GM18907 (cell line): Measurements from ENCODE around the gene MKX.
"Not testable (repeated sequence)": the region's sequence is repeated elsewhere in the genome, so short reads cannot be mapped to it uniquely, and the experiment has no call there.

Source experiments
- ATAC-seq: cut with Tn5 transposase; IDR thresholded peaks from one replicate; pipeline ENCODE4 v1.9.1; 2021; ENCODE audit warnings: mild to moderate bottlenecking, moderate library complexity; ENCODE audit not compliant: unreplicated experiment

Gene MKX

GRCh38 chr10:27696466-27696865 is 49.2 kb downstream of the MKX start:
- no peak for ATAC-seq

DNA sequence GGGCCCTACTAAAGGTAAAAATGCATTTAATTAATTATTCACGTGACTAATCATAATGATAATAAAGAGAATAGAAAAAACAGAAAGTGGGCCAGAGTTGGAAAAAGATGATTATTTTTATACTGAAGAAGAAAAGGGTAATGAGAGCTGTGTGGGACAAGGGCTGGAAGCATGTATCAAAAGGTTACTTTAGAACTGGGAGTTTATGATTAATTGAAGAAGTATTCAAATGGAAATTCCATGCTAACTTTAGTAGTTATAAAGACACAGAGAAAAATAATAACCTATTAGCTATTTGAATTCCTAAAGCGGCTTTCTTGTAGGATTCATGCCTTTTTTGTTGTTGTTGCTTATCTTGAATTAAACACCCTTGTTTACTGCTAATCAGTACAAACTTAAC is 49.9 kb downstream of the MKX start:
- no peak for ATAC-seq

GRCh38 chr10:27695088-27695487 is 50.5 kb downstream of the MKX start:
- no peak for ATAC-seq

DNA sequence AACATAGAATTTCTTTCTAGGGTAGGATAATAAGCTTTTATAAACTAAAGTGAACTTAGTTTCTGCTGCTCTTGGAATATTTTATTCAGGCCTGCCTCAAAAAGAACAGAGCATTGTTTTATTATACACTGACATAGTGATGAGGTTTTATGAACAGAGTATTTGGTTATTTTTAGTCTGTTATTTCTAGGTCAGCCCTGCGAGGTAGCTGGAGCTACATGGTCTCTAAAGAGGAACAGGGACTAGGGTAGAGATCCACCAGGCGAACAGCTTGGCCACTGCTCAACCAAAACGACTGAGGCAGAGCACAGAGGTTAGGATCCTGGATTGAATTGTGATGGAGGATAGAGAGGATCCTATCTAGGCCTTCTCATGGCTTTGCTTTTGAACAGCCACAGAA is 53.0 kb downstream of the MKX start:
- ATAC-seq: no peak

- ATAC-seq: no peak
Observed at GRCh38 chr10:27688991-27689390, 56.6 kb downstream of the MKX start.

DNA sequence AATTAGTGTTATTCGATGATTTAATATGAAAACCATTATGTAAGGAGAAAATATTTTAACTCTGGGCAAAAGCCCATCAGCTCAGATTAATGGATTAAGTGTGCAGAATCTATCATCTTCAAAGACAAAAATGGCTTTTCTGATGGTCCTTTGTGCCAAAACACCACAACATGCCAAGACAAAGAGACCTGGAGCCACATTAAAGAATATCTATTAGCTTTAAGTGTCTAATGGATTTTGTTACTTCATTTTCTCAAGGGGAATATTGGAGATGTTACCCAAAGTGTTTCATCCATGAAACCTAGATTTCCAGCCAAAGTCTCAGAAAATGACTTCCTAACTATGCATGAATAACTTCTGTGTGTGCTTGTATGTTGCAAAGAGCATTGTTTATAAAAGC is 57.3 kb downstream of the MKX start:
- no peak for ATAC-seq

DNA sequence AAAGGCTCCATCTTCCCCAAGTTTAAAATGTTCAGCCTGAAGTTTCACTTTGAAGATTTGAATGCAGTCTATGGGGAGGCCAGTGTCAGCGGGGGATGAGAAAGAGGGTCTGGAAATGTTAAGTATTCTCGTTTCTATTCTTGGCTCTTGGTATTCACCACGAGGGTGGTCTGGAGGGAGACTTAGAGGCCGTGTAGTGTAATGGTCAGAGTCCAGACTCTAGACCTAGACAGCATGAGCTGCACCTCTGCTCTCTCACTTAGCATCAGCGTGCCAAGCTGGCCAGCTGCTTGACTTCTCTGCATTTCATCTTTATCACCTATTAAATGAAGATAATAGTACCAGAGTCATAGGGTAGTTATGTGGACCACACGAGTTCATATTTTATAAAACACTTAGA is 57.9 kb downstream of the MKX start:
- no peak for ATAC-seq

DNA sequence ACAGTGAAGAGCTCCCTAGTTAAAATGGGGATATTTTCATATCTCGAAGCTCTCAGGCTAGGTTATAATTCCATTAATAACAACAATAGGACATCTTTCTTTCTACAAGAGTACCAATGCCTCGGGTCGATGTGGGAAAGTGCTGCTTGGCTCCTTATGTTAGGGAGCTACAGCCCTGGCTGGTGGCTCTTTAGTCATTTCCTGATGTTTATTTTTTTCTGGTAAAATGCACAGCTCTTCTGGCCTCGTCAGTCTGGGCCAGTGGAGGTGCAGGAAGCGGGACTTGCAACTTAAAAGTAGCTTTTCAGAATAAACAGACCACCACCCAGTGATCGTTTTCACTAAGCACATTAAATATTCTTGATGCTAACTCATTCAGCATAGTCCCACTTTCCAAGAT is 58.3 kb downstream of the MKX start:
- no peak for ATAC-seq

DNA sequence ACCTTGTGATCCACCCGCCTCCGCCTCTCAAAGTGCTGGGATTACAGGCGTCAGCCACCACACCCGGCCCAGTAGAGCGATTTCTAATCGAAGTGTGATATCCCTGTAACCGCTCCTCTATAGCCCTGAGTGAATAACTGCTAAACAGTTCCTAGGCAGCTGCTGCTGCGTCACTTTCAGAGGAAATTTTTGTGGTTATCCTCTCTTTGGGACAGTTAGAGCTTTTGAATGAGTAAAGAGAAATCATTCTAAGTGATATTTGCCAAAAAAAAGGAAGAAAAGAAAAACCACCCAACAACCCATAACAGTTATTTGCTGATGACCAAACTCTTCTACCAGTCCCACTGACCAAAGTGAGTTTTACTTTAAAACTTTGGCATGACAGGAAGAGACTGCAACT is 59.9 kb downstream of the MKX start:
- no peak for ATAC-seq

GRCh38 chr10:27683226-27683625 is 62.4 kb downstream of the MKX start:
- no peak for ATAC-seq

GRCh38 chr10:27681795-27682194 is 63.8 kb downstream of the MKX start:
- ATAC-seq: not testable (repeated sequence)

- ATAC-seq: no peak
Observed at GRCh38 chr10:27680691-27681605, 64.7 kb downstream of the MKX start.

DNA sequence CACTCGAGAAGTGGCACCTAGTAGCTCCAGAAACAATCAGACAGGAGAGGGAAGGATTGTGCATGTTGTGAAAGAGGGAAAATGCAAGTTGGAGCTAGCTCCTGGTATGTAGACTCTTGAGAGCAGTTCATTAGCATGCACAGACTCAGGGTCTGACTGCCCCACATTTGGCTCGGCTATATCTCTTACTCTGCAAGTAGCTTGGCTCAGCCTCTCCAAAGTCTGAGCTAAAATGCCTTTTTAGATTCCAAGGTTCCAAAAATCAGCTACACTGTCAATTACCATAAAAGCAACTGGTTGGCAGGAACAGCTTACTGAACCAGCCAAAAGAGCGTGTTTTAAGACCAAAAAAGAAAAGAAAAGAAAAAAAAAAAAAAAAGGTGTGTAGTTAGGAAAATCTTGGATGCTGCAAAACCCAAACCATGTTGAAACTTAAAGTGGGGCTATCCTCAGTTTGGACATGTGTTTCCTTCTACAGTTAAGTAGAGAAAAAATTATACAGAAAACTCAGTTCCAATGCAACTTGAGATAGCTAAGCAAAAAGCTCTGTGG is 65.5 kb downstream of the MKX start:
- ATAC-seq: no peak

- ATAC-seq: no peak
Observed at GRCh38 chr10:27679369-27679912, 66.2 kb downstream of the MKX start.

GRCh38 chr10:27678166-27678565 is 67.5 kb downstream of the MKX start:
- ATAC-seq: no peak

GRCh38 chr10:27673065-27673464 is 72.6 kb downstream of the MKX start:
- ATAC-seq: no peak

DNA sequence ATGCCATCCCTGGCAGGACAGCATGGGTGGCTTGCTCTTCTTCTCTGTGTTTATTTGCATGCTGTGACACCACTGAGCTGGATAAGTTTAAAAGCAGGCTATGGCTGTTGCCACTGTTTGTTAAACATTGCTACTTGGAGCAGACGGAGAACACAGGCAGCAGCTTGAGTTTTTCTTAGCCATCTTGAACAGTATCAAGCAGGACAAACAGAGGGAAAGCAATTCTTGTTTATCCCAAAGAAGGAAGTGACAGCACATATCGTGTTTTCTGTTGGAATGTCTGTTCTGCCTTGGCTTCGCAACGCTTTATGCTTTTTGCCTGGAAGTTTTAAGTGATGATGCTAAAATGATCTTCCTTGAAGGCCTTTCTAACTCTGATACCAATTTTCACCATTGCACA is 73.8 kb downstream of the MKX start:
- ATAC-seq: no peak

DNA sequence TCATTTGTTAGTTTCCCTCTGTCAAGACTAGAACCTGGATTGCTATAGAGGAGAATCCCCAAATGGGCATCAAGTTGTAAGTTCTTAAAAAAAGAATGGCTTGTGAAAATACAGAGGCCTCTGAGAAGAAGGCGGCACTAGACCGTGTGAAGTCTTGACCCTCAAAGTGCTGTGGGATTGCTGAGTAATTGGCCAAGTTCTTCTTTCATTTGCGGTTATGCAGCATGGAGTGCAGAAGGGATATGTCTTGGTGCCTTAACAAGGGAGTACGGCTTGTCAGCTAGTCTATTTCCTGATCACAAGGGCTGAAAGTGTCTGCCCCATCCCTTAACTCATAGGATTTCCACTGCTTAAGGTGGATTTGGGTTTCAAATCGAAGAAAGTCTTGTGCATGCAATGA is 81.2 kb downstream of the MKX start:
- no peak for ATAC-seq

DNA sequence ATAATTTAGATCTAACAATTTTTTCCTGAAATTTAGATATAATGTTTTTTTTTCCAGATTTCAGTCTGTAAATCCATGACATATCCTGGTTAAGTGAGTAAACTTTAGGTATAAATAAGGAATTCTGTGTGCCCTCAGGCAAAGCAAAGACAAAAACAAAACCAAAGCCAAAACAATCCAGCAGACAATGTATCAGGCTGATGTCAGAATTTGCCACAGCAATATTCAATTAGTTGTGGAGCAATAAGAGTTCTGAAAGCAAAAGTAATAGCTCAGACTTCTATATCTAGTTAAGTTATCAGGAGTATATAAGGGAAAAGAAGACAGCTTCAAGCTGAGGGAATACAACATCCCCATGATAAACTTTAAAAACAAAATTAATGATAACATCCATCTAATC is 82.0 kb downstream of the MKX start:
- ATAC-seq: no peak

GRCh38 chr10:27661514-27662286 is 83.9 kb downstream of the MKX start:
- no peak for ATAC-seq

DNA sequence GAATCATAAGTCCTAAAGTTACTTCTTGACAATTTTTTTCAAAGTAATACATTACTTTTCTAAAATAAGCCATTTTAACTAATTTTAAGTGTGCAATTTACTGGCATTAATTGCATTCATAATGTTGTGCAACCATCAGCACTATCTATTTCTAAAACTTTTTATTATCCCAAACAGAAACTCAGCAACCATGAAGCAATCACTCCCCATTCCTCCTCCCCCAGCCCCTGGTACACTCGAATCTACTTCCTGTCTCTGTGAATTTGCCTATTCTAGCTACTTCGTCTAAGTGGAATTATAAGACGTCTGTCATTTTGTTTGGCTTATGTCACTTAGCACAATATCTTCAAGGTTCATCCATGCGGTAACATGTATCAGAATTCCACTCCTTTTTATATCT is 84.9 kb downstream of the MKX start:
- no peak for ATAC-seq

- no peak for ATAC-seq
Observed at GRCh38 chr10:27660268-27660667, 85.4 kb downstream of the MKX start.
